Right atrium auricular region (tissue), 2 donors: ENCODE data around the gene NSMCE3. TPM values are rescaled to one million over a fixed set of nuclear protein-coding genes. Genes with fewer than 3 reads are reported as not detected.

Experiments used
- DNase-seq: peaks from one replicate; pipeline ENCODE4 v3.0.0-alpha.2; 2019; ENCODE audit warnings: low spot score
- H3K27ac ChIP-seq, 2 donors: fragments of 200-600 bp; sonication (generic); 1 replicate in 1 of 2; 2 replicates in 1 of 2; pipeline ENCODE4 v1.5.1; 2016 to 2019
- H3K27me3 ChIP-seq, 2 donors: fragments of 200-600 bp; sonication (generic); one replicate each; pipeline versions ENCODE4 v1.5.1 to v1.6.0; 2017 to 2019
- H3K36me3 ChIP-seq: fragments of 200-600 bp; sonication (generic); one replicate; pipeline ENCODE4 v1.5.1; 2016
- H3K4me1 ChIP-seq, 2 donors: fragments of 200-600 bp; sonication (generic); one replicate each; pipeline versions ENCODE4 v1.5.1 to v1.6.0; 2017 to 2019
- H3K4me3 ChIP-seq, 2 donors: fragments of 200-600 bp; sonication (generic); 1 replicate in 1 of 2; 2 replicates in 1 of 2; pipeline ENCODE4 v1.5.1; 2017 to 2019; ENCODE audit warnings: mild to moderate bottlenecking in 1 of 2, moderate library complexity in 1 of 2
- H3K9me3 ChIP-seq, 2 donors: fragments of 200-600 bp; sonication (generic); one replicate each; pipeline ENCODE4 v1.5.1; 2019
- CTCF ChIP-seq, 2 donors: fragments of 200-600 bp; sonication (generic); IDR thresholded peaks; one replicate each; pipeline ENCODE4 v1.5.1; 2019; ENCODE audit warnings: antibody characterized with exemption in 2 of 2
- total RNA-seq, 2 donors: library from RNA; depleted of rRNA; stranded (reverse); fragments of >200 nt; gene quantifications; one replicate each; pipeline ENCODE4 v1.1.0, GENCODE V29; 2016

The NSMCE3 gene
- total RNA-seq, 2 donors from 2014 or later = 8.8 to 11.5 TPM

- H3K27me3 ChIP-seq = no peaks in the 10 kb centered on the region
- no peaks in the 10 kb centered on the region for H3K9me3 ChIP-seq
- H3K27ac ChIP-seq = no peak overlapping the region
- DNase-seq = no peak
- TF ChIP-seq CTCF (IDR thresholded peaks at IDR 0.05) = no peak
- no peak overlapping the region for H3K4me3 ChIP-seq
- no peaks in the 10 kb centered on the region for H3K36me3 ChIP-seq
- H3K4me1 ChIP-seq = no peaks in the 10 kb centered on the region
Observed at GRCh38 chr15:29291067-29291845, 21.6 kb upstream of the NSMCE3 start.

GRCh38 chr15:29289173-29289572 is 19.6 kb upstream of the NSMCE3 start:
- Histone ChIP-seq H3K27me3 (no peaks in the 10 kb centered on the region), H3K36me3 (no peaks in the 10 kb centered on the region), H3K27ac (no peak overlapping the region), H3K4me1 (no peaks in the 10 kb centered on the region), H3K4me3 (no peak overlapping the region), H3K9me3 (no peaks in the 10 kb centered on the region)
- DNase-seq = no peak
- no peak for TF ChIP-seq CTCF (IDR thresholded peaks at IDR 0.05)

- no peak for DNase-seq
- Histone ChIP-seq H3K4me1 (no peaks in the 10 kb centered on the region), H3K4me3 (no peak overlapping the region), H3K9me3 (no peaks in the 10 kb centered on the region), H3K27ac (no peak overlapping the region), H3K36me3 (no peaks in the 10 kb centered on the region), H3K27me3 (no peaks in the 10 kb centered on the region)
- TF ChIP-seq CTCF (IDR thresholded peaks at IDR 0.05) = no peak
Observed at GRCh38 chr15:29285386-29285785, 15.8 kb upstream of the NSMCE3 start.

GRCh38 chr15:29283381-29283780 is 13.8 kb upstream of the NSMCE3 start:
- H3K4me3 ChIP-seq = no peak overlapping the region
- no peaks in the 10 kb centered on the region for H3K27me3 ChIP-seq
- H3K9me3 ChIP-seq = no peaks in the 10 kb centered on the region
- no peak for TF ChIP-seq CTCF (IDR thresholded peaks at IDR 0.05)
- no peaks in the 10 kb centered on the region for H3K4me1 ChIP-seq
- no peak overlapping the region for H3K27ac ChIP-seq
- H3K36me3 ChIP-seq = no peaks in the 10 kb centered on the region
- DNase-seq = no peak

DNA sequence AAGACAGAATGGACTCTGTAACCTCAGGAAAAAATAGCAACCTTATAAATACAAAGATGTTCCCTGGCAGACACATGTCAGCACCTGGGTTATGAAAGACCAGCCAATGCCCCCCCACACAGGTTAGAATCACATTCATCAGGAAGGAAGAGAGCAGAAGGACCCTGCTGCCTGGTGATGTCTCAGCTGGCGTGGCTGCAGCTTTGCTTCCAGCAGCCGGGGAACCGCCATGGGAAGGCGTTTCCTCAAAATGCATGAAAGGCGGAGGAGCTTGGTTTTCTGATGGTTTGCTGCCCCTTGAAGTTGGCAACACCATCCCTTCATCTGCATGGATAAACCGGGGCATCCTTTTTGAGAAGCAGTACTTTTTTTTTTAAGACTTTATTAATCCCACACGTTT is 10.9 kb upstream of the NSMCE3 start:
- no peak for TF ChIP-seq CTCF (IDR thresholded peaks at IDR 0.05)
- DNase-seq = no peak
- Histone ChIP-seq H3K36me3 (no peaks in the 10 kb centered on the region), H3K4me3 (no peak overlapping the region), H3K9me3 (no peaks in the 10 kb centered on the region), H3K27ac (no peak overlapping the region), H3K4me1 (no peaks in the 10 kb centered on the region), H3K27me3 (no peaks in the 10 kb centered on the region)
